ENCODE measurements around the gene C20orf204. TPM values are rescaled to one million over a fixed set of nuclear protein-coding genes. Genes with fewer than 3 reads are reported as not detected.

The C20orf204 gene
- total and polyA plus RNA-seq, 2 of the 8 experiments (the other 6 are each of a cell fraction or from before 2014, with no cell fraction given) = 0.39 to 0.52 TPM

- TF ChIP-seq TCF12 (IDR thresholded peaks at IDR 0.05; ENCODE audit: low read depth, low read length) (0 out of 2 replicates have a peak, but pooled peaks have one; percentile 78), YY1 (IDR thresholded peaks at IDR 0.05; ENCODE audit: low read depth, low read length) (no peak), ZNF274 (IDR thresholded peaks at IDR 0.05; ENCODE audit: borderline replicate concordance, extremely low read depth, low read length) (no peak), SIX5 (IDR thresholded peaks at IDR 0.05; ENCODE audit: low read depth, low read length) (no peak), TAF1 (IDR thresholded peaks at IDR 0.05; ENCODE audit: low read depth, low read length) (no peak), HDAC2 (IDR thresholded peaks at IDR 0.05; ENCODE audit: borderline replicate concordance in 1 of 2, low read depth in 2 of 2, low read length in 2 of 2) (peak in 1 of 2 experiments; percentile 73; a peak in 1 of 4 replicates), BRCA1 (IDR thresholded peaks at IDR 0.05; ENCODE audit: low read depth, low read length) (no peak), POLR2A (IDR thresholded peaks at IDR 0.05; ENCODE audit: control extremely low read depth in 1 of 2, low read depth in 2 of 2, low read length in 2 of 2) (no peak), CHD2 (IDR thresholded peaks at IDR 0.05; ENCODE audit: low read length) (peak; percentile 18; the same call in 1 of the 2 replicates), SUZ12 (IDR thresholded peaks at IDR 0.05; ENCODE audit: low read length) (no peak), RFX5 (IDR thresholded peaks at IDR 0.05; ENCODE audit: borderline replicate concordance, low read depth, low read length) (no peak), USF2 (IDR thresholded peaks at IDR 0.05; ENCODE audit: low read length) (peak; percentile 55), TEAD4 (IDR thresholded peaks at IDR 0.05; ENCODE audit: low read depth, low read length) (no peak), SIRT6 (IDR thresholded peaks at IDR 0.05; ENCODE audit: low read length) (no peak), TAF7 (optimal IDR thresholded peaks at IDR 0.05; ENCODE audit: borderline replicate concordance, low read depth, low read length) (peak; percentile 12), NANOG (IDR thresholded peaks at IDR 0.05; ENCODE audit: insufficient read depth, low read depth, low read length, poor library complexity, severe bottlenecking) (no peak), BCL11A (IDR thresholded peaks at IDR 0.05; ENCODE audit: low read depth in 2 of 2, low read length in 2 of 2) (no peak), FOSL1 (IDR thresholded peaks at IDR 0.05; ENCODE audit: insufficient read depth, low read depth, low read length) (no peak), EGR1 (IDR thresholded peaks at IDR 0.05; ENCODE audit: borderline replicate concordance, low read depth, low read length) (no peak), CTCF (IDR thresholded peaks at IDR 0.05; ENCODE audit: control extremely low read depth in 1 of 3, insufficient read depth in 1 of 3, low read depth in 1 of 3, low read length in 3 of 3) (peak; percentile 84 to 97 (median 94)), SP2 (IDR thresholded peaks at IDR 0.05; ENCODE audit: low read length) (no peak), RAD21 (IDR thresholded peaks at IDR 0.05 in 1 of 2, conservative IDR thresholded peaks at IDR 0.05 in 1 of 2; ENCODE audit: low read depth in 2 of 2, low read length in 2 of 2) (peak; percentile 53 to 69)
These were observed 33.7 kb downstream of the C20orf204 start (continued) for GRCh38 chr20:64069614-64070243.
